A673 (cell line): ENCODE results near the gene LARP1.

Source experiments
- CTCF ChIP-seq: fragments of 300-800, 200-600 bp; sonication (generic); conservative IDR thresholded peaks from 2 replicates; pipeline ENCODE4 v1.5.1; 2017; ENCODE audit warnings: low read depth, mild to moderate bottlenecking, antibody characterized with exemption, low read length, moderate library complexity, mixed read lengths
- EZH2 ChIP-seq: fragments of 200-600 bp; sonication (generic); IDR thresholded peaks from 2 replicates; pipeline ENCODE4 v1.6.1; 2017; ENCODE audit warnings: borderline replicate concordance, low read depth, mild to moderate bottlenecking, mixed read lengths, antibody characterized with exemption, low read length; ENCODE audit not compliant: poor library complexity, severe bottlenecking

GRCh38 chr5:154776167-154776566 lies 21.0 kb downstream of the LARP1 start:
- TF ChIP-seq CTCF (no peak), EZH2 (no peak)
